GM12865 (cell line): ENCODE results near the gene PPARD.

Source experiments
- DNase-seq: peaks from one replicate; pipeline ENCODE4 v3.0.0; 2010; ENCODE audit warnings: low read depth
- H3K4me3 ChIP-seq: 2 replicates; pipeline ENCODE4 v1.5.1; 2011; ENCODE audit warnings: mild to moderate bottlenecking, low read depth, low read length, control low read depth
- CTCF ChIP-seq: IDR thresholded peaks from 2 replicates; pipeline ENCODE4 v1.5.1; 2011; ENCODE audit warnings: low read length, control low read depth, low read depth, inconsistent platforms; ENCODE audit not compliant: insufficient read depth; ENCODE audit errors: missing control alignments

PPARD gene

GRCh38 chr6:35402856-35403191 is 60.5 kb downstream of the PPARD start:
- DNase-seq, result no peak
- no peak for TF ChIP-seq CTCF
- H3K4me3 ChIP-seq, result no peak overlapping the region

GRCh38 chr6:35403544-35404442 is 61.4 kb downstream of the PPARD start:
- no peak for DNase-seq
- H3K4me3 ChIP-seq, result no peak overlapping the region
- no peak for TF ChIP-seq CTCF

- TF ChIP-seq CTCF, result no peak
- DNase-seq, result no peak
- H3K4me3 ChIP-seq, result no peak overlapping the region
Measured at GRCh38 chr6:35406711-35407485, 64.5 kb downstream of the PPARD start.

- no peak overlapping the region for H3K4me3 ChIP-seq
- TF ChIP-seq CTCF, result no peak
- DNase-seq, result no peak
Measured at GRCh38 chr6:35409245-35409644, 66.9 kb downstream of the PPARD start.

- no peak for DNase-seq
- no peak for TF ChIP-seq CTCF
- no peak overlapping the region for H3K4me3 ChIP-seq
Measured at GRCh38 chr6:35410131-35410530, 67.8 kb downstream of the PPARD start.

- no peak for DNase-seq
- no peak overlapping the region for H3K4me3 ChIP-seq
- TF ChIP-seq CTCF, result no peak
Measured at GRCh38 chr6:35411066-35411465, 68.7 kb downstream of the PPARD start.
